Measurements from ENCODE around the gene STXBP5.
A peak's percentile ranks its signal among the peaks of the same experiment; 100 is the strongest.

Gene STXBP5

DNA sequence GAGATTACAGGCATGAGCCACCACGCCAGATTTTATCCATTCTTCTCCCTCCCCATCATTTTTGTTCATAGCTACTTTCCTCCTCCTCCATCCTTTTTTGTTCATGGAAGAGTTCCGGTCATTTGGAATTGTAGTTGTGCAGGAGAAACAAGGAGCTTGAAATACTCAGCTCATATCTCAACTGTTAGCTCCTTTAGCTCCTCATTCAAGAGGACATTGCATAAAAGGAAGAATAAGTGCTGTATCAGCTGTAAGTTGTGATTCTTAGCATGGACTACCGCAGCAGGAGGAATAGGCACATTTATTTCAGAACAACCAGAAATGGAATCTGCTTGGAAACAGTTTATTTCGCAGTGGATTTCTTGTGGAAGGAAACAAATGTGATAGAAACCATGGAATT lies 7.6 kb downstream of the STXBP5 start:
- no peak for DNase-seq

DNA sequence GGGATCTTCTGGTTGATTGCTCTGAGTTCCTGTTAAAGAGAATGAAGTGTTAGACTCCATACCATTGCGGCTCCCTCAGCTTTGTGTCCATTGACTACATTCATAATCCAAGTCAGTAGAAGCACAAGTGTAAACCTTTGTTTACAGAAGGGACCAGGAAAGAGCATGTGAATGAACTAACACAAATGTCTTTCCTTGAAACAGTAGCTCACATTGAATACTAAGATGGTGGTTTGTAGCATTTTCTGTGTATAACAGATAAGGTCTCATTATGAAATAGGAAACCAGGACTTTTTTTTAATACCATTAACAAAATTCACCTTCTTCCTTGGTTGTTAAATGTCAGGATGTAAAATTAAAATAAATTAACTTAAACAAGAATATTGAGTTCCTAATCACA lies 8.4 kb downstream of the STXBP5 start:
- no peak for DNase-seq

DNA sequence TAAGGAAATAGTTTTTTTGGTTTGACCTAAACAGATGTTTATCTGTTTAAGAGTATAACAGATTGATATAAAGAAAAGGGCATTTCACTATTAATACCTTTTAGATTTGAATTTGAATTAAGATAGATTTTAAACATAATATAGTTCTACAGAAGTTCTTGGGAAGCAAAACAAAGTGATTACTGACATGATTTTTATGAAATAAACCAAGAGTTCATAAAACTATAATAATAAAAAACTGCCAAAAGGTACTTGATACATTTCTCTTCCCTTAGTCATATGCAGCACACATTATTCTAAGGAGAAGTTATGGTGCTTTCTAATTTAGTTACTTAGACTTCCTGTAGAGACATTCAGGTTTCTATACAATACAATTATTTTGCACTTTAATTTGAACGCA lies 9.6 kb downstream of the STXBP5 start:
- no peak for DNase-seq

DNA sequence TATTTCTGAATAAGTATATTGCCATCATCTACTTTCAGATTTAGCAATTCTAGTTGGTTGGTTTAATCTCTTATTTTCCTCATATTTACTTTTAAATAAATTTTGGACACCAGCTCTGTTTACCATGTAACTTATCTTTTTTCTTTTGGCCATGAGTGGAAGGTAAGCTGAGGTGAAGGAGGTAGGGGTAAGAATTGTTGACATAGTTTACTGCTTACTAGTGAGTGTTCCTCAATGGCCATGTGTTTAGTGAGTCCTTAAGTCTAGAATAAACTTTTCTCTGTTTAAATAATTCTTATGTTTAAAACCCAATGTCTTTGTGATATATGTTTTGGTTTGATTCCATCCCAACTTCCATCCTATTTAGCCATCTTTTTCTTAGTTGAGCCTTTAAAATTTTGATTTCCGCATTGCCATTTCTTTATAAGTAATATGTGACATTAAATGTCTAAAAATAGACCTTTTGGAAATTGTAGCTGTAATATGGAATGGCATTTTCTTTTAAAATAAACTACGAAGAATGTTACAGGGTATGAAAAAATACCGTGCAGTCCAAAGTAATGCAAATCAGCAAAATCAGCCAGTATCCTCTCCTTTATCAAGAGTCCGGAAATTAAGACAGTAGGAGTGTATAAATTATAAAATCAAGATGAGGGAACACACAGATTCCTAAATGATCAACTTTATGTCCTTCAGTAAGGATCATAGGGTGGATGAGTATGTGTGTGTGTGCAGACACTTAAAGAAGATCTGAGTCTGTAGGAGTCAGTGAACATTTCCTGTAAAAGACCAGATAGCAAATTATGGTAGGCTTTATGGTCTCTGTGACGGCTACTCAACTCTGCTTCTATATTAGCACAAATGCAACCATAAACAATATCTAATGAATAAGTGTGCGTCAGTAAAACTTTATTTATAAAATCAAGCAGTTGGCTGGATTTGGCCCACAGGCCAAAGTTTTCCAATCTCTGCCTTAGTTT lies 10.3 kb downstream of the STXBP5 start:
- DNase-seq: no peak

DNA sequence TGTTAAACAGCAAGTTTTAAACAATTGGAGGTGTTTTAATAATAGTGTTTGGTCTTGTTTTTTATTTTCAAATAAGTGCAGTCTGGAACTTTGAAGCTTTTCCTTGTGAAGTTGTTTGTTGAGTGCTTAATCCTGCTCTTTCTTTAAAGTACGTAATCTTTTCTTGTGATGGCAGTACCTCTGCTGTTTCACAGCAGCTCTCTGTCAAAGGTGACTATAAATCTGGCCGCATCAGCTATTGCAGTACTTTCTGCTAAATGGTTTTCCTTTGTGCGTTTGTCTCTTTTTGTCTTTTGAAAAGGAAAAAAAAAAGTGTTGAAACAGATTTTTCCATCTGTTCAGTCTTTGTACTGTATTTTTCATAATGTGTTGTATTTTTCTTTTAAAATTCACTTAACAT lies 12.7 kb downstream of the STXBP5 start:
- DNase-seq: no peak

DNA sequence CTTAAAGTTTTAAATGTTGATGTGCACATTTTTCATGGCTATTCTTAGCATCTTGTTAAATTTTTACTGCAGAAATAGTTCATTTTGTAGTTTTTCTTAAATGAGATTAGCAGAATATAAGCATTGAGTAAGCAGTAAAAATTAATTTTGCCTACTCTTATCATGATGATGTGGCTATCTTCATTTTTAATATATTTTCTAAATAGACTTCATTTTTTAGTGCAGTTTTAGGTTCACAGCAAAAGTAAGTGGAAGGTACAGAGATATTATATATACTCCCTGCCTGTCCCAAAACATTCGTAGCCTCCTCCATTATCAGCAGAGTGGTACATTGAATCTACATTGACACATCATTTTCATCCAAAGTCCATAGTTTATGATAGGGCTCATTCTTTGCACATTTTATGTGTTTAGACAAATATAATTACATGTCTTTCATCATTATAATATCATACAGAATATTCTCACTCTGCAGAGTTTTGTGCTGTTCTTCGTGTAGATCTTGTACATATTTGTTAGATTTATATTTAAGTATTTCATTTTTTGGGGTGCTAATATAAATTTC lies 13.7 kb downstream of the STXBP5 start:
- DNase-seq: no peak

DNA sequence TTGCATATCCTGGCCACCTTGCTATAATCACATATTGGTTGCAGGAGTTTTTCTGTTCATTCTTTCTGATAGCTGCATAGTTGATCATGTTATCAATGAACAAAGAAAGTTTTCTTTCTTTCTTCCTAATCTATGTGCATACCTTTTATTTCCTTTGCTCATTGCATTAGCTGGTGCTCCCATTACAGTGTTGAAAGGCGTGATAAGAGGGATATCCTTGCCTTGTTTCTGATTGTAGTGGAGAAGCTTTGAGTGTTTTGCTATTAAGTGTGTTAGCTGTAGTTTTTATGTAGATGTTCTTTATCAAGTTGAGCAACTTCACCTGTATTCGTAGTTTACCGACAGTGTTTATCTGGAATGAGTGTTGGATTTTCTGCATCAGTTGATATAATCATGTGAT lies 14.6 kb downstream of the STXBP5 start:
- no peak for DNase-seq

DNA sequence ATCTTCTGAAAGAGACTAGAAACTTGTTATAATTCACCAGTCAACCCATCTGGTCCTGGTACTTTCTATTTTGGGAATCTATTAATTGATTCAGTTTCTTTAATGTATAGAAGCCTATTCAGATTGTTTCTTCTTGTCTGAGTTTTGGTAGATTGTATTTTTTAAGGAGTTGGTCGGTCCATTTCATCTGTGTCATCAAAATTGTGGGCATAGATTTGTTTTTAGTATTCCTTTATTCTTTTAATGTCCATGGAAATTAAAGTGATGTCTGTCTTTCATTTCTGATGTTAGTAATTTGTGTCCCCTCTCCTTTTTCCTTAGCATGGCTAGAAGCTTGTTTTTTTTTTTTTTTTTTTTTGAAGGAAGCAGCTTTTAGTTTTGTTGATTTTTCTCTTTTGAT lies 15.2 kb downstream of the STXBP5 start:
- DNase-seq: no peak

DNA sequence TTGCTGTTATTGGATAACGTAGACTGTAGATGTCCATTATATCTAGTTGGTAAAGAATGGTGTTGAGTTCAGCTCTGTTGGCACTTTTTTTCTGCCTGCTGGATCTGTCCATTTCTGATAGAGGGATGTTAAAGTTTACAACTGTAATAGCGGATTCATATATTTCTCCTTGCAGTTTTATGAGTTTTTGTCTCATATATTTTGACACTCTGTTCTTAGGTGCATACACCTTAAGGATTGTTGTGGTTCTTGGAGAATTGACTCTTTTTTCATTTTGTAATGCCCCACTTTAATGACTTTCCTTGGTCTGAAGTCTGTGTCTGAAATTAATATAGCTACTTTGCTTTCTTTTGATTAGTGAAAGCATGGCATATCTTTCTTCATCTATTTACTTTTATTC lies 16.1 kb downstream of the STXBP5 start:
- DNase-seq: no peak

DNA sequence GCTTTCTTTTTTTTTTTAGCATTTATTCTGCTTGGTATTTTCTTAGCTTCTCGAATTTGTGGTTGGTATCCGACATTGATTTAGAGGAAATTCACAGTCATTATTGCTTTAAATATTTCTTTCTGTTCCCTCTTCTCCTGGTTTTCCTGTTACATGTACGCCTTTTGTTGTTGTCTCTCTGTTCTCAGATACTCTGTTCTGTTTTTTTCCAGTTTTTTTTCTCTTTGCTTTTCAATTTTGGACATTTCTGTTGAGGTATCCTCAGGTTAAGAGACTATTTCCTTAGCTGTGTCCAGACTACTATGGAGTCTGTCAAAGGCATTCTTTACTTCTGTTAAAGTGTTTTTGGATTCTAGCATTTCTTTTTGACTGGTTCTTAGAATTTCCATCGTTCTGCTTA lies 17.5 kb downstream of the STXBP5 start:
- DNase-seq: no peak

DNA sequence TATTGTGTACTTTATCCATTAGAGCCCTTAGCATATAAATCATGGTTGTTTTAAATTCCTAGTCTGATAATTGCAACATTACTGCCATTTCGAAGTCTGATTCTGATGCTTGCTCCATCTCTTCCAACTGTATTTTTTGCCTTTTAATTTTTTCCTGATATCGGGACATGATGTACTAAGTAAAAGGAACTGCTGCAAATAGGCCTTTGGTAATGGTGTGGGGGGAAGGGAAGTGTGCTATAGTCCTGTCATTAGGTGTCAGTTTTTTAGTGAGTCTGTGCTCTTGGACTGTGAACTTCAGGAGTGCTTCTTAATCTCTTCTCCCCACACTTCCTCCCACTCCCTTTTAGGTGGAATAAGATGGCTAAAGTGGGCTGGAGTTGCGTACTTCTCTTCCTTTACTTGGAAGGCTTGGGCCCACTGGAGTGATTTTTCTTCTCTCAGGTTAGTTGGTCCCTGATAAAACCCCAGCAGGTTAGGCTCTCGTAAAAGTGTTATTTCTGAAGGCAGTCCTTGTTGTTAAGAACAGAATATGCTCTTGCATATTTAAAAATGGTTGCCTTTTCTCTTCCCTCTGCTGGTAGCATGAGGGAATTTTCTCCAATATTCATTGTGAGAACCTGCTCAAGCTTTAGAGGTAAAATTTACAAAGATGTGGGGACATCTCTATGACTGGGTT lies 18.1 kb downstream of the STXBP5 start:
- peak; percentile 25 for DNase-seq

DNA sequence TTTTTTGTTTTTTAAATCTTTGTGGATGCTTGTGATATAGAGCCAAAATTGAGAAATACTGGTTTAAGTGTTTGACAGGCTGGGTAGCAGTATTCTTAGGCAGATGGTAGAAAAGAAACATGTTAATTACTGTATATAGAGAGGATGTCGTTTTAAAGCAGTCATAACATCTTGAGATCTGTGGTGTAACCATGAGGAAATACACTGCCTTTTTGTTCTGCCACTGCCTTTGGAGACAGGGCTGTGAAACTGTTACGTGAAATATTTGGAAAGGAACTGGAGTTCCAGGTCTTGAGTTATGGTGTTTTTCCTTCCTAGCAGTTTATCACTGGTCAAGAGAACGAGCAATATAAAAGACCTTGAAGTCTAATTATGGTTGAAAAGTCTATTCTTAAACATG lies 19.5 kb downstream of the STXBP5 start:
- no peak for DNase-seq

DNA sequence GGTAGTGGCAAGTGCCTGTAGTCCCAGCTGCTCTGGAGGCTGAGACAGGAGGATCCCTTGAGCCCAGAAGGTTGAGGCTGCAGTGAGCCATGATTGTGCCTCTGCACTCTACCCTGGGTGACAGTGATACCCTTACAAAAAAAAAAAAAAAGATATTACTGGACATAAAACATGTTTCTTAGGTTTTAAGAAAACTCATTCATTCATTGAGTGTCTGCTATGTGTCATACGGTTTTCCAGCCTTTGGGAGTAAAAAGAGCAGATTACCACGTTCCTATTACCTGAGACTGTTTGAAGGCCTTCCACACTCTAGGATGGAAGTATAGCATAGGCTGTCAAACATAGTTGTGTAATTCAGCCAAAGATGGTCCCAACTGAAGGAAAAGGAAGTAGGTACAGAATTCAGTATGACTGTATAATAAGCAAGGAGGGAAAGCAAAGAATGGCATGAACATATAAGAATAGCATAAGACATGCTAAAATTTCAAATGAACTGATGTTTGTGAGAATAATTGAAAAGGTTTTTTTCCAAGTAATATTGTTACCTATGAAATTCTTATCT lies 22.0 kb downstream of the STXBP5 start:
- no peak for DNase-seq

DNA sequence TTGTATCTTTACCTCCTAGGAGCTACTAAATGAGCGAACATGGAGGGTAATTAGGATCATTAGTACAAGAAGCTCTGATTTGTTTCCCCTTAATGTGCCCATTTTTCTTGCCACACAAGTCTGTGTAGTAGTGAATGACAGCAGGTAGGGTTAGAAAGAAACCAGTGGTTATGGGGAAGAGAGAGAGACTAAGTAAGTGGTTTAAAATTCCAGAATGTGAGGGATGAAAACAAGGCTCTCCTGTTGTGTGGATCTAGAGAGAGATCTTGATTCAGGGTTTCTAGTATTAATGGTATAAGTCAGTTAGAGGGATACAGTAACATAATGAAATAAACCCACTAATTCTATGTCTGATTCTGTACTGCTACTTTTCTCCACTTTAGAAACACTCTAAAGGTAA lies 22.7 kb downstream of the STXBP5 start:
- DNase-seq: no peak

DNA sequence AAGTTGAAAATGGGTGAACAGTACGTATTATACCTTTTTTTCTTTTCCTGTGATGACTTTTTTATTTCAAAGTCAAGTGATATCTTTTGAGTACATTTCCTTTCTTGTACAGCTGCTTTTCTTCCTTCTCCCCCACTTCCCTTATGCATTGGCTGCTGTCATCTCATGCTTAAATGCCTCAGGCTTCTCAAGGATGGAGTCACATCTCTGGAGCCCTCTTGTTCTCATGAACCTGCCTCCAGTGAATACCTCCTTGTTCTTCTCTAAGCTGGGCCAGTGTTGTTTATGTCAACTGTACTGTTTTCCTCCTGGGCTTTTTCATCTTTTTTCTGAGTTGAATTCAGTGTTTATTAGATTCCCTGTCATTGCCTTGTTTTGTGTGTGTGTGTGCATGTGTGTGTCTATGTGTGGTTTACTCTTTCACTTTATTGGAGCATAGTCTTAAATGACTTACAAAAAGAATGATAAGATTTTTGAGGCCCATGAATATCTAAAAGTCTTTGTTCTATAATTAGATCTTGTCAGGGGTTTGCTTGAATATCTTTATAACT lies 23.6 kb downstream of the STXBP5 start:
- DNase-seq: no peak

DNA sequence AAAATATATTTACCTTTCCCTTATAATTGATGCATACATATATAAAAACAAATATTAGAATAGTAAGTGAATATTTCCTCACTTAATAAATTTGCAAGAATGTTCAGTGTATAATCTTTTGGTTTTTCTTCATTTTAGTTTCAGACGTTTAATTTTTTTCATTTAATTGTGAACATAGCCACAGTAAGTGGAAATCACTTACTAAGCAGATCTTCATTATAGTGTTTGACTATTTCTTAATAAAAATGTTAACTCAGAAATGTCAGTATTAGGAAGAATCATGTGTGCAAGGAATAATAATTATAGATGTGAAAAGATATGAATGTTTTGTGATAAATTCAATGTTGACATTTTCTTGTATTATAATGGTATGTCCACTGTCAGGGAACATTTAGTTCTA lies 27.4 kb downstream of the STXBP5 start:
- DNase-seq: no peak

DNA sequence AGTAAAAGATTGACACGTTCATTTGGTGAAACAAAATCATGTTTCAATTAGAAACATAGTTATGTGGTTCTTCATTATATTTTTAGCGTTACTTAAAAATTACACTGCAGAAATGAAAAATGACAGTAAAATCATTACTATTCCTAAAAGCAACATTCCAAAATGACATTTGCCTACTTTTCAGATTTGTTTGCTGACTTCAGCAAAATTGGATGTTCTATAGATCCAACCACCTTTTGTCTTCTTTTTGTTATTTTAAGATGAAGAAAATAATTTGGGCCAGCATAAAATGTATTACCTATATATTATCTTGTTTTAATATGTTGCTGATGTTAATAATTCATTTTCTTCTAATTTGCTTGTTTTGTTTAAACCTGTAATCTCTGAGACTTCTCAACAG lies 30.5 kb downstream of the STXBP5 start:
- no peak for DNase-seq

DNA sequence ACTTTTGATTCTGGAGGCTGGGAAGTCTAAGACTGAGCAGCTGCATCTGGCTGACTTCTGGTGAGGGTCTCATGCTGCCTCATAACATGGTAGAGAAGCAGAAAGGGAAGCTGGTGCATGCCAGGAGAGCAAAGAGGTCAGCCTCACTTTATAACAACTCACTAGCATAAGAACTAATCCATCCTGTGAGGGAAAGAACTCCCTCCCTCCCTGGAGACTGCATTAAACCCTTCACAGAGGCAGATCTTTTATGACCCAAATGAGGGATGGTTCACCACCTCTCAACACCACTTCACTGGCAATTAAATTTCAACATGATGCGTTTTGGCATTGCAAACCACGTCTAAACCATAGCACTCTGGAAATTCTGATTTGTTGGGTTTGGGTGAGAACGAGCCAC lies 33.9 kb downstream of the STXBP5 start:
- no peak for DNase-seq

DNA sequence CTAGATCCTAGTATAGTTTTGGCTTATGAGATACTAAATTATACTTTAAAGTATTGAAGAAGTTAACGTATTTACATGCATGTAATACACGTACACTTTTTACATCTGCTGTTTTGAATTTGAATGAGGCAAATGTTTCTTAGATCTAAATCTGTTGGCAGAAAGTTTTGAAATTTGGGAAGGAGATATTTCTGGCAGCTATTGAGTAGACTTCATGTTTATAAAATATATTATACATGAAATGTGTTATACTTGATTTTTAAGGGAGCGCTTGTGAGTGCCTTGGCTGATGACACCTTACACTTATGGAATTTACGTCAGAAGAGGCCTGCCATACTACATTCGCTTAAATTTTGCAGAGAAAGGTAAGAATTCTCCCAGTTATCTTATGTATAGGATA lies 34.7 kb downstream of the STXBP5 start:
- no peak for DNase-seq

DNA sequence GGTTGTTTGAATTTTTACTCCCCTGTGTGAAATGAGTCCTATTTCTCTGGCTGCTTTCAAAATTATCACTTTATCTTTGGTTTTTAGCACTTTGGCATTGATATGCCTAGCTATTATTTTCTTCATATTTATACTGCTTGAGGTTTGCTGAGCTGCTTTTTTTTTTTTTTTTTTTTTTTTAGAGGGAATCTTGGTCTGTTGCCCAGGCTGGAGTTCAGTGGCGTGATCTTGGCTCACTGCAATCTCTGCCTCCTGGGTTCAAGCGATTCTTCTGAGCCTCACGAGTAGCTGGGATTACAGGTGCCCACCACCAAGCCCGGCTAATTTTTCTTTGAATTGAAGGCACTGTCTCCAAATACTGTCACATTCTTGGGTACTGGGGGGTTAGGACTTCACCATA lies 40.6 kb downstream of the STXBP5 start:
- no peak for DNase-seq

DNA sequence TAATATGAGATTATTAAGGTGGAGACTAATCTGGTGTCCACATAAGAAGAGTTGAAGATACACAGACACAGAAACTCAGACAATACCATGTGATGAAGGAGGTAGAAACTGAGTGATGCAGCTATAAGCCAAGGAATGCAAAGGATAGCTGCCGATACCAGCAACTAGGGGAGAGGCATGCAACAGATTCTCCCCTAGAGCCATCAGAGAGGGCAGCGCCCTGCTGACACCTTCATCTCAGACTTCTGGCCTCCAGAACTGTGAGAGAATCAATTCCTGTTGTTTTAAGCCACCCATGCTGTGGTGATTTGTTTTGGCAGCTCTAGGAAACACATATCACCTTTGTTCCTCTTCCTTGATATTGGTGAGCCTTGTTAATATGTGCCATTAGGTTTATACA lies 41.5 kb downstream of the STXBP5 start:
- DNase-seq: no peak

DNA sequence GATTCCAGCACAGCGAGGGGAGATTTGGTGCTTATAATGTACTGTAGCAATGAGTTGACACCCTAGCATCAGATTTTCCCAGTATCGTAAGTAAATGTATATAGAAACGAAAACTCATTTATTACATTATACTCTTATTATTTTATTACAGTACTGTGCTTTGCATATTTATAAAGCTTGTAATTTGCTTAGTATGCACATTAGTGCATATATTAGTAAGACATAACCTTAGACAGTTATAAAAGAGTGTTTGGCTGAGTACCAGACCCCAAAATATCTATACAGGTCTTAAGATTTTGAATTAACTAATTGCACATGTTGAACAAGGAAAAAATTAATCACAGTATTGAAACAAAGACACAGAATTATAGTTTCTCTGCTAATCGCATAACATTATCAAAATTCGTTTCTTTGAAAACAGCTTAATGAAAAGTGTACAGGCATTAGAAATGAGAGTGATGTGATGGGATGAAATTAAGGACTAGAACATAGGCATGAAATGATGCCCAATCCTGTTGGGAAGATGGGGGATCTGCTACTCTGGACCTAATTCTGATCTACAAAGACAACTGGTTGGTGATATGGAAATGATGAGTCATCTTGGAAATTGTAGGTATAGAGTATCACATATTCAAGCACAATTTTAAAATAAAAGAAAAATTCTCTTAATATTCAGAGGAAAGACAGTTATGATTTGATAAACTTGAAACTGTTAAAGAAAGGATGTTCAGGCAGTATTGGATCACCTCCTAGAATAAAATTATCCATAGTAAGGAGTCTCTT lies 42.8 kb downstream of the STXBP5 start:
- DNase-seq: no peak

Data from fibroblast of skin of abdomen (primary cell).